ENCODE results near the gene RASA3.

Gene RASA3

GRCh38 chr13:113970810-113971470 is 161.5 kb downstream of the RASA3 start:
- no peak for DNase-seq (ENCODE audit: low read depth, low spot score)

GRCh38 chr13:113969973-113970611 is 162.3 kb downstream of the RASA3 start:
- no peak for DNase-seq (ENCODE audit: low read depth, low spot score)

GRCh38 chr13:113969311-113969972 is 163.0 kb downstream of the RASA3 start:
- no peak for DNase-seq (ENCODE audit: low read depth, low spot score)

- no peak for DNase-seq (ENCODE audit: low read depth, low spot score)
These were observed 163.7 kb downstream of the RASA3 start for GRCh38 chr13:113968463-113969310.

GRCh38 chr13:113967729-113968462 is 164.5 kb downstream of the RASA3 start:
- DNase-seq (ENCODE audit: low read depth, low spot score) = no peak

GRCh38 chr13:113967206-113967720 is 165.2 kb downstream of the RASA3 start:
- DNase-seq (ENCODE audit: low read depth, low spot score) = no peak

- DNase-seq (ENCODE audit: low read depth, low spot score) = no peak
These were observed 166.2 kb downstream of the RASA3 start for GRCh38 chr13:113965968-113966884.

- no peak for DNase-seq (ENCODE audit: low read depth, low spot score)
These were observed 167.0 kb downstream of the RASA3 start for GRCh38 chr13:113965383-113965874.

- DNase-seq (ENCODE audit: low read depth, low spot score) = no peak
These were observed 168.0 kb downstream of the RASA3 start for GRCh38 chr13:113964251-113964995.

- DNase-seq (ENCODE audit: low read depth, low spot score) = no peak
These were observed 169.0 kb downstream of the RASA3 start for GRCh38 chr13:113963376-113963775.

GRCh38 chr13:113962975-113963374 is 169.4 kb downstream of the RASA3 start:
- no peak for DNase-seq (ENCODE audit: low read depth, low spot score)

- no peak for DNase-seq (ENCODE audit: low read depth, low spot score)
These were observed 170.0 kb downstream of the RASA3 start for GRCh38 chr13:113962386-113962785.

- no peak for DNase-seq (ENCODE audit: low read depth, low spot score)
These were observed 172.0 kb downstream of the RASA3 start for GRCh38 chr13:113960276-113960948.

GRCh38 chr13:113959198-113959597 is 173.2 kb downstream of the RASA3 start:
- no peak for DNase-seq (ENCODE audit: low read depth, low spot score)

- DNase-seq (ENCODE audit: low read depth, low spot score) = no peak
These were observed 174.1 kb downstream of the RASA3 start for GRCh38 chr13:113958373-113958772.

- DNase-seq (ENCODE audit: low read depth, low spot score) = no peak
These were observed 175.9 kb downstream of the RASA3 start for GRCh38 chr13:113956571-113956970.

GRCh38 chr13:113955691-113956090 is 176.7 kb downstream of the RASA3 start:
- no peak for DNase-seq (ENCODE audit: low read depth, low spot score)

- DNase-seq (ENCODE audit: low read depth, low spot score) = no peak
These were observed 177.2 kb downstream of the RASA3 start for GRCh38 chr13:113955235-113955634.
